HuH-7.5 (cell line): Measurements from ENCODE around the gene INCENP.
"Not testable (repeated sequence)": the region's sequence is repeated elsewhere in the genome, so short reads cannot be mapped to it uniquely, and the experiment has no call there.

Source experiments
- DNase-seq: peaks from one replicate; pipeline ENCODE4 v3.0.0; 2011; ENCODE audit warnings: low spot score

The INCENP gene

DNA sequence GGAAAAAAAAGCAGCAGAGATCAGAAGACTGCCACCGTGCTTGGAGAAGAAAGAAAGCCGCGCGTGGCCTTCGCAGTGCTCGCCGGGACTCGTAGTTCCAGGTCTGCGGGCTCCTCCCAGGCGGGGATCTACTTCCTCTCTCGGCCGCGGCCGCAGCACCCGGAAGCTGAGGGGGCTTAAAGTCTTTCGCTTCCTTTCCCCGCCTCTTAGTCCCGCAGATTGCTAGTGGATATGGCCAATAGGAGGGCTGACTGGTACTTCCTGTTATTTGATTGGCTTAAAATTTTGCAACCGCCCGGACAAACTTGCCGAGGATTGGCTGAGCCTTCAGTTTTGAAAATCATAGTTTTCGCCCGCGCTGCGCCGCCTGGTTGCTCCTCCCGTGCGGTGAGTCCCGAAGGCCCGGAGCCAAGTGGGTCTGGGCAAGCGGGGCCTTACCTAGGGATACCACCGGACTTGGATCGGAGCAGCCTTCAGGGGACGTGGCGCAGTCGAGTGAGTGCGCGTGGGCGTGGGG lies at the start of gene INCENP:
Gene INCENP (plus strand): TSS at position 343 of the 517 bp plus-strand sequence. CDS start 4,151 bp downstream, outside the sequence.
- peak; percentile 97 for DNase-seq

DNA sequence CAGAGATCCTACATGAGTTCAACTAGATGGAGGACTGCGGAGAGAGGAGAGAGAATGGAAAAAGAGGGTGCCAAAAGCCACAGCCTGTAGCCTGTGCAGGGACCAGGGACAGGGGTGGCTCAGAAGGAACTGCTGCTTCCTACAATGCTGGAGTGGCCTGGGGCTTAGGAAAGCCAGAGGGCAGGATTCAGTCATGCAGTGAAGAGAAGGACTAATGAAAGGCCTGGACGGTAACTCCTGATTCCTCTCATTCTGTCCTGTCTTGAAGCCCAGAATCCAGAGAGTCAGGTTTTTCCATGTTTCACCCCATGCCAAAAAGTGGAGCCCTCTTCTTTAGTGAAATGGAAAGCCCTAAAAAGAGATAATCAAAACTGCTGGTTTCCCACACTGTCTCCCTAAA lies 48.4 kb upstream of the INCENP start:
- no peak for DNase-seq

DNA sequence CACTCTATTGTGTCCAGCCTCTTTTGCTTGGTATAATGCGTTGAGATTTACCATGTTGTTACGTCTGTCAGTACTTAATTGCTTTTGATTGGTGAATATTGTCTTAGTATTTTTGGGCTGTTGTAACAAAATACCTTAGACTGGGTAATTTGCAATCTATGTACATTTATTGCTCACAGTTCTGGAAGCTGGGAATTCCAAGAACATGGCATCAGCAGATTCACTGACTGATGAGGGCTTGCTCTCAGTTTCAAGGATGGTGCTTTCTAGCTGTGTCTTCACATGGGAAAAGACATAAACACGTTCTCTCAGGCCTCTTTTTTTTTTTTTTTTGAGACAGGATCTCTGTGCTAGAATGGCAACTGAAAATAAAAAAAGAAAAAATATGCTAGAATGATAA lies 46.7 kb upstream of the INCENP start:
- DNase-seq, result no peak

DNA sequence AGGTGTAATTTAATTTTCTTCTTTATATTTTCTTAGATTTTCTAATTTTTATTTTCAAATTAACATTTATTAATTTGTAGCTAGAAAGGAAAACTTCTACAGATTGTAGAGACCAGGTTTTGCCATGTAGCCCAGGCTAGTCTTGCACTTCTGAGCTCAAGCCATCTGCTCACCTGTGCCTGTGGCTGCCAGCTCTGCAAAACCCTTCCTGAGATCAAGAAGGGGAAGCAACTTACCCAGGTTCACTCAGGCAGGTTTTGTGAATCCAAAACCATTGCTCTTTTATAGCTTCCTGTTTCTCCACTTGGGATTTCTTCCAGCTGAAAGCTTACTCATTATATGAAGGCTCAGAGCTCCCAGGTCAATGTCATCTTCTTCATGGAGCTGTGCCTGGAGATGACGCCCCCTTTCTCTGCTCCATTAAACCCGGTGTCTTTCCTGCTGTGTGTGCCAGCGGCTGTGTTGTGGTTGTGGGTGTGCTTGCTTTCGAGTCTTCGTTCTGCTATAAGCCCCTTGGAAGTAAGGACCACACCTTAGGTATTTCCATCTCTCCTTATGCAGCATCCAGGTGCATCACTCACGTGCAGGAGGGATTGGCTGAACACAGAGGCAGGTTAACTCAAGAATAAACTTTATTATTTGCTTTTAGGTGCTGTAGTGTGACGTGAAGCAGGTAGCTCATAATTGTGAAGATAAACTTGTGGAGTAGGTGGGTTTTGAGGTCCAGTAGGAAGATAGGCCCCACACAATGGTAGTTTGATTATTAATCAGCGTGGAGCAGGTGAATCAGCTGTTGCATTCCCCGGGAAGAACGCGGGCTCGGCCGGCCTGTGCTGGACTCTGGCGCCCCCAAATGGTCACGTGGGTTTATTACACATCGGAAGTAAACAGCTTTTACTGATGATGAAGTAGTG lies 42.2 kb upstream of the INCENP start:
- DNase-seq, result peak; percentile 69

DNA sequence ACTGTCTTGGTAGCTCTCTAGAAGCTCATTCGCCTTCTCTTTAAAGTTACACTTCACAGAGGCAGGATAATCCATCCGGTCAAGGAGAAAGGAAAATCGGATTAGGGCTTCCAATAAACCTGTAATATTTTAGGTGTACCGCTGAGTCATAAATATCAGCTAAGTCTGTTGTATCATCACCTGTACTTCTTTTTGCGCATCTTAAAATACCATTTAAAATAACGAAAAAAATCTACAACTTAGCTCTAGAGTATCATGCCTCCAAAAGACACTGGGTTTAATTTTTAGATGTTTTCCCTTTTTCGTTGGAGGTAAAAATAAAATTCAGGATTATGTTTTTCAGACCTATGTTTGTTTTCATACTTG lies 41.5 kb upstream of the INCENP start:
- DNase-seq, result no peak

DNA sequence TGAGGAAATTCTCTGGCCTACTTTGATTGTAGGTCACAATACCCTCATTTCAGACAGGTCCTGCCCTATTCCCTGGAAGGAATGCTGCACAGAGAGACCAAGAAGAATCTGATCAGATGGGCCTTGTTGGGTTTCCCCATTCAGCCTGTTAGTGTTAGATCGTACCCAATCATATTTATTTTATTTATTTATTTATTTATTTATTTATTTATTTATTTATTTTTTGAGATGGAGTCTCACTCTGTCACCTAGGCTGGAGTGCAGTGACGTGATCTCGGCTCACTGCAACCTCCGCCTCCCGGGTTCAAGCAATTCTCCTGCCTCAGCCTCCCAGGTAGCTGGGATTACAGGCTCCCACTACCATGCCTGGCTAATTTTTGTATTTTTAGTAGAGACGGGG lies 39.0 kb upstream of the INCENP start:
- not testable (repeated sequence) for DNase-seq

DNA sequence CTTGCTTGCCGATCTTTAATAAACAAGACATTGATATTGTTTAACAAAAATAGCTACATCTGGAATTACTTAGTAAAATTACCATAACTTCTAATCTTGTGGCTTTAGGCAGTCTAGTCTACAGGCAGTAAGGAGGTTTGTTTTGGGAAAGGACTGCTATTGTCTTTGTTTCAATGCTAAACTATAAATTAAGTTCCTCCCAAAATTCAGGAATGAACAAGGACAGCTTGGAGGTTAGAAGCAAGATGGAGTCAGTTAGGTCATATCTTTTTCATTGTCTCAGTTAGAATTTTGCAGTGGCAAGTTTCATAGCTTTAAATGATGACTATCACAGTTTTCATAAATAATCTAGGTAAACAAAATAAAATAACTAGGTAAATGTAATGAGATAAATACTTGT lies 36.1 kb upstream of the INCENP start:
- DNase-seq, result no peak

DNA sequence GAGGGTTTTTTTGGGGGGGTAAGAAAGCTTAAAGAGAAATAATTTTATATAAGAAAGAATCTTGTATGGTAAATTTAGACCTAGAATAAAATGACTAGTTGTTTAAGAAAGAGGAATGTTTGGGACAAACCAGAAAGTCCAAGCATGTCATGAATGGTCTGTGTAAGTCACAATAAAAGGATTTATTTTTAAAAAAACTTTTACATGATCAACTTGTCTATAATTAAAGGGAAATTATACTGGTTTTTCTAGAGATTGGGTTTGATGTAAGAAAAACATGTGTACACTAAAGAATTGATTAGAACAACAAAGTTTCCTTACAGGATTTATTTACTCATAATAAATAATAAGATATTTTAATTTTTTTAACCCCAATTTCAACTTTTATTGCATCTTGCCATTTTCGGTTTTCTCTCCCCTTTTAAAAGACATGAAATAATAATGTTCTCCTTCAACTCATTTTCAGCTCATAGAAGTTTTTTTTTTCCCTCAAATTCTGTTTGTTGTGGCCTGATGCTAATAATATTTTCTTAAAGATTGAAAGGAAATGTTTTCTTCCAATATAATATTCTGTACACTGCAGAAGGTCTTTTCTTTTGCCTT lies 35.4 kb upstream of the INCENP start:
- no peak for DNase-seq

DNA sequence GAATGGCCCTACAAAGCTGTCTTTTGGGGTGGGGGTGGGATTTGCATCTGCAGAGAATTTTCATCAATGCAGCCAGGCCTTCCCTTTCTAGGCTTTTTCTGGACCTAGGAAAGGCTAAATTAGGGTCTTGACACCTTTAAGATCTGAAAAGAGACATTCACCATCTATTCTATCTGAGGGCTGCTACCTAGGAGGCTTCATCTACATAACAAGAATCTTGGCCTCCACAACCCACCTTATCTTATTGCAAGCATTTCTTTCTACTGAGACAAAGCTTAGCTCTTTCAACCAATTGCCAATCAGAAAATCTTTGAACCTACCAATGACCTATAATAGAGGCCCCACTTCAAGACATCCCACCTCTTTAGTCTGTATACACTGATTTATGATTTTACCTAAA lies 20.7 kb upstream of the INCENP start:
- DNase-seq, result no peak

DNA sequence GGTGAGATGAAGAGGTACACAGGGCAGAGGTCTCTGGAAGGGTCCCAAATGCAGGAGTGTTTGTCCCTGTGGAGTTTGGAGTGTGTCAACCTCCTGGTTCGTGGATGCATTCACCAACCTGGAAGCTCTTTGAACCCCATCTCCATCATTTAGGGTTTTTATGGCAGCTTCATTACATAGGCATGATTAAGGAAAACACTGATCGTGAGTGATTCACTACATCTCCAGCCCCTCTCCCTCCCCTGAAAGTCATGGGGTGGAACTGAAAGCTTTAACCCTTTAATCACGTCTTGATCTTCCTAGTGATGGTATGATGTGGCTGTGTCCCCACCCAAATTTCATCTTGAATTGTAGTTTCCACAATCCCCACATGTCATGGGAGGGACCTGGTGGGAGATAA lies 19.8 kb upstream of the INCENP start:
- DNase-seq, result no peak

DNA sequence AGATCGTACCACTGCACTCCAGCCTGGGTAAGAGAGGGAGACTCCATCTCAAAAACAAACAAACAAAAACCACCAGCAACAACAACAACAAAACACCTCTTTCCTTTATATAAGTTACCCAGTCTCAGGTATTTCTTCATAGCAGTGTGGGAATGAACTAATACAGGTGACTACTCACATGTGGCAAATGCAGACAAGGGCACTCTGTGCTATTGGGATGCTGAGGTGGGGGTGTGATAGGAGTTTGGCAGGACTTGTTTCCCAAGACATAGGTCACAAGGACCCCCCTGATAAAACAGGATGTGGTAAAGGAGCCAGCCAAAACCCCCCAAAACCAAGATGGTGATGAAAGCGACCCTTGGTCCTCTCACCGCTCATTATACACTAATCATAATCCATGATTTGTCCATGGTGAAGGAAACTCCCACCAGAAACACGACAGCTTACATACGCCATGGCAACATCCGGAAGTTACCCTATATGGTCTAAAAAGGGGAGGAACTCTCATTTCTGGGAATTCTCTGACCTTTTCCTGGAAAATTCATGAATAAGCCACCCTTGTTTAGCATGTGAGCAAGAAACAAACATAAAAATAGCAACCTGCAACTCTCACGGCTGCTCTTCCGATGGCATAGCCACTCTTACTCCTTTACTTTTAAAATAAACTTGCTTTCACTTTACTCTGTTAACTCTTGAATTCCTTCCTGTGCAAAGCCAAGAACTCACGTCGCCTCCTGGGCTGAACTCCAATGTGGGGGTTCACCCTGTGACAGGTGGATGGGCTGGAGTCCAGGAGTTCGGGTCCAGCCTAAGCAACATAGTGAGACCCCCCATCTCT lies 18.8 kb upstream of the INCENP start:
- no peak for DNase-seq

DNA sequence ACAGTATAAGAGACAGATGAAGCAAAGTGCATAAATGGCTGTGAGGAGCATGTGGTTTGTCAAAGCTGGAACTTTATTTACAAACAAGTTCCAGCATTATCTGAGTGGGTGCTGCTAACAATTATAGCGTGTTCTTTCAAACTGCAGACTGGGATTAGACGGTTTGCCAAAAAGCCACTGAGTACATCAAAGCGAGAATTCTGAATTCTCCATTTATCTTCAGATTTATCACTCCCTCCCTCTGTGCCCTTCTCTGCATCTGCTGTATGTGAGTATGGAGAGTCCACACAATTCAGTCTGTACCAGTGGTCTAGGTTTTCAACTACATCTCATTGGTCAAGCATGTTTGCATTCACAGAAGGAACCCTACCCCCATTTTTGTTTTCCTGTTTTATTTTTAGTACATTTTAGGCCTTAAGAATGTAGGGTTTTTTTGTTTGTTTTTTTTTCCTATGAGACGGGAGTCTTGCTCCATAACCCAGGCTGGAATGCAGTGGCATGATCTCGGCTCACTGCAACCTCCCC lies 18.1 kb upstream of the INCENP start:
- DNase-seq, result no peak

DNA sequence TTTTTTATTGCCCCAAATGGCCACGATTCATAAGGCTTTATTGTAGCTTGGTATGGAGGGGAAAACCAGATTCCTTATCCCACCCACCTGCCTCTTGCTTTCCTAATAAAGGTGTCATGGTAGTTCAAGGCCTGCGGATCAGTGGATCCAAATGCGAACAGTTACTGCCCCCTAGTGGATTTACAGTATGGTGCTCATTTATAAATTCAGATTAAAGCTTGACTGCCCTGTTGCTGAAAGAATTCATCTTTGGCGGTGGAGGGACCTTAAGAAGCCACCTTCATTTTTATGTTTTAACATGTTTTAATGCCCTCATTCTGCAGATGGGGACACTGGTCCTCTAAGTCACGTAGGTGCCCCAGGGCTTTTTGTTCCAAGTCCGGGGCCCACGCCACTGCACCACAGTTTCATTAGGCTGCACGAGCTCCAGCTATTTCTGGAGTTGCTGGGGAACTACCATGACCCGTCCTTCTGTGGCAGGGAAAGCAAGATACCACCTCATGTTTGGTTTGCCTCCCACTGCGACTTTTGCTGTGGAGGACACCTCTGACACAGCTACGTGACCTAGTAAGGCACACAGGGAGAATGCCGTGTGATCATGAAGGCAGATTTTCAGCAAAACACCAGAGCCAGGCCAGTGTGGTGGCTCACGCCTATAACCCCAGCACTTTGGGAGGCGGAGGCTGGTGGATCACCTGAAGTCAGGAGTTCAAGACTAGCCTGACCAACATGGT lies 15.6 kb upstream of the INCENP start:
- DNase-seq, result peak; percentile 63

DNA sequence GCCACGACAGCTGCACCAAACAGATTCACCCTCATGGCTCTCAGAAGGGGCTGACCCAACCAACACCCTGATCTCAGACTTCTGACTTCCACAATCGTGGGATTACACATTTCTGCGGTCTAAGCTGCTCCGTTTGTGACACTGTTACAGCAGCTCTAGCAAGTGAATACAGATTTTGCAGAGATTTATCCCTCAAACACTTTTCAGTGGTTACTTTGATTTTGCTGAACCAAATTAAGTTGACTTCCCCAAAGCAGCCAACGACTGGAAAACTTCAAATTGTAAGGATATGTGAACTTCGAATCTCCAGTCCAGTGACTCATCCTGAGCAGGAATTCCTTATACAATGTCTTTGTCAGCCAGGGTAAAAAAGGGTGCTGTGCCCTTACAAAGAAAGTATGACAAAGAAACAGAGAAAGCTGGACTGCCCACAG lies 14.8 kb upstream of the INCENP start:
- no peak for DNase-seq

DNA sequence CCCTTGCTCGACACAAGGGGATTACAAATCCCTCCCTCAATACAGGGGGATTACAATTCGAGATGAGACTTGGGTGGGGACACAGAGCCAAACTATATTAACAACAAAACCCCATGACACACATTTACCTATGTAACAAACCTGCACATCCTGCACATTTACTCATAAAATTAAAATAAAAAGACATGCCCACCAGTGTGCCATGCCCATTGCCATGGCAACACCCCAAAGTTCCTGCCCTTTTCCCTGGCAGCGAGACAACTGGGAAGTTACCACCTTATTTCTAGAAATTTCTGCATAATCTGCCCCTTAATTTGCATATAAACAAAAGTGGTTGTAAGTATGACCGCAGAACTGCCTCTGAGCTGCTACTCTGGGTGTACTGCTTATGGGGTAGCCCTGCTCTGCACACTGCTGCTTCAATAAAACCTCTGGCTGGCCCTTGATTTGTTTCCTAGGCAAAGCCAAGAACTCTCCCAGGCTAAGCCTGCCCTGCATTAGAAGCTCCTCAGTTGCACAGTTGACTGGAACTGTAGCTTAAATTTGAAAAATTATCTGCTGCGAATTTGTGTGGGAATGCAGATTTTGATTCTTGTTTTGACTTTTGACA lies 8.6 kb upstream of the INCENP start:
- DNase-seq, result no peak

DNA sequence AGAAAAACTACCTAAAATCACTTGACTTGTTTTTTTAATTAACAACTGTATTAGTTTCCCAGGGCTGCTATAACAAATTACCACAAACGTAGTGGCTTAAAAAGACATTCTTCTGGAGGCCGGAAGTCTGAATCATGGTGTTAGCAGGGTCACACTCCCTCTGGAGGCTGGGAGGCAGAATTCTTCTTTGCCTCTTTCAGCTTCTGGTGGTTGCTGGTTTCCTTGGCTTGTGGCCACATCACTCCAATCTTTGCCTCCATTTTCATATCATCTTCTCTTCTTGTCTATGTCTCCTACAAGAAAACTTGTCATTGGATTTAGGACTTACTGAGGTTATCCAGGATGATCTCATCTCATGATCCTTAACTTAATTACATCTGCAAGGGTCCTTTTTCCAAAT lies 7.4 kb upstream of the INCENP start:
- DNase-seq, result no peak

DNA sequence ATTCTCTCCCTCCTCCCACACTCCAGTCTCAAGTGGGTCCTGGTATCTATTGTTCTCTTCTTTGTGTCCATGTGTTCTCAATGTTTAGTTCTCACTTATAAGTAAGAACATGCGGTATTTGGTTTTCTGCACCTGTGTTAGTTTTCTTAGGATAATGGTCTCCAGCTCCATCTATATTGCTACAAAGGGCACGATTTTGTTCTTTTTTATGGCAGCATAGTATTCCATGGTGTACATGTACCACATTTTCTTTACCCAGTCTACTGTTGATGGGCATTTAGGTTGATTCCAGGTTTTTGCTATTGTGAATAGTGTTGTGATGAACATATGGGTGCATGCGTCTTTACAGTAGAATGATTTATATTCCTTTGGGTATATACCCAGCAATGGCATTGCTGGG lies 4.2 kb upstream of the INCENP start:
- DNase-seq, result no peak

DNA sequence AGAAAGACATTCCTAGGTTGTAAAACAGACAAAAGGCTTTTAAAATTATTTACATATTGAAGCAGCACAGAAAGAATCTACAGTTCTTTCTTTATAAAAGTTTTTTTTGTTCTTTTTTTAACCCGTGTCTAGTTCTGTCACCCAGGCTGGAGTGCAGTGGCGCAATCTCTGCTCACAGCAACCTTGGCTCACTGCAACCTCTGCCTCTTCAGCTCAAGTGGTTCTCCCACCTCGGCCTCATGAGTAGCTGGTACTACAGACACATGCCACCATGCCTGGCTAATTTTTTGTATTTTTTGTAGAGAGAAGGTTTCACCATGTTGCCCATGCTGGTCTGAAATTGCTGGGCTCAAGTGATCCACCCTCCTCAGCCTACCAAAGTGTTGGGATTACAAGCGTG lies 3.8 kb upstream of the INCENP start:
- no peak for DNase-seq

DNA sequence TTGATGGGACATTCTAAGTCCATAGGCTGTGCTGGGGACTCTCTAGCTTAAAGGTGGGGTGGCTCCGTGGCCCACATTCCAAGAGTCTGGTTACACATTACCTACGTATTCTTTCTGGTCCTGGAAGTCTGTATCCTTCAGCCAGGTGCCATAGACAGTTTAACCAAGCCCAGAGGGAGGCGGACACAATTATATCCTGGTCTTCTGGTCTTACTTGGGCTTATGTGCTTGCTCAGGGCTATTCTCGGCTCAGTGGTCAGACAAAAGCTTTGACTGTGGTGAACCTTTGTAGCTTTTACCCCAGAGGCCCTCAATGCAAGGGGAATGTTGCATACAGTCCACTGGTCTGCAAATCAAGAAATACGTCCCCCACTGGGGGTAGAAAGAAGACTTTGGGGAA lies 3.4 kb upstream of the INCENP start:
- DNase-seq, result no peak

DNA sequence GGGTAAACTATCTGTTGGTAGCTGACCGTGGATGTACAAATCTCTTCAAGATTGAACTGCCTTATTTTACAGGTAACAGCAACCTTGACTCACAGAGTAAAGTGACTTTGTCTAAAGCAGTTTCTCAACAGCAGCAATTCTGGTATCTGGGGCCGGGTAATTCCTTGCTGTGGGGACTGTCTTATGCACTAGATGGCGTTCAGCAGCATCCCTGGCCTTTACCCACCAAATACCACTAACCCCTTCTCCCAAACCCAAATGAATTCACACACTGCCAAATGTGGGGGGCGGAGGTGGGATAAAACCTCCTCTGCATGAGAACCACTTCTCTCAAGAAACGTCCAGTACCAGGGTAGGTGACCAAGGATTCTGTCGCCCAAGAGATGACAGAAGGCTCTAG lies 1.7 kb upstream of the INCENP start:
- no peak for DNase-seq
